HG02588 (cell line): ENCODE results near the gene CDCA7L.

ENCODE experiments used
- ATAC-seq: cut with Tn5 transposase; IDR thresholded peaks from one replicate; pipeline ENCODE4 v1.9.1; 2021; ENCODE audit warnings: mild to moderate bottlenecking, moderate library complexity; ENCODE audit not compliant: unreplicated experiment

The CDCA7L gene

DNA sequence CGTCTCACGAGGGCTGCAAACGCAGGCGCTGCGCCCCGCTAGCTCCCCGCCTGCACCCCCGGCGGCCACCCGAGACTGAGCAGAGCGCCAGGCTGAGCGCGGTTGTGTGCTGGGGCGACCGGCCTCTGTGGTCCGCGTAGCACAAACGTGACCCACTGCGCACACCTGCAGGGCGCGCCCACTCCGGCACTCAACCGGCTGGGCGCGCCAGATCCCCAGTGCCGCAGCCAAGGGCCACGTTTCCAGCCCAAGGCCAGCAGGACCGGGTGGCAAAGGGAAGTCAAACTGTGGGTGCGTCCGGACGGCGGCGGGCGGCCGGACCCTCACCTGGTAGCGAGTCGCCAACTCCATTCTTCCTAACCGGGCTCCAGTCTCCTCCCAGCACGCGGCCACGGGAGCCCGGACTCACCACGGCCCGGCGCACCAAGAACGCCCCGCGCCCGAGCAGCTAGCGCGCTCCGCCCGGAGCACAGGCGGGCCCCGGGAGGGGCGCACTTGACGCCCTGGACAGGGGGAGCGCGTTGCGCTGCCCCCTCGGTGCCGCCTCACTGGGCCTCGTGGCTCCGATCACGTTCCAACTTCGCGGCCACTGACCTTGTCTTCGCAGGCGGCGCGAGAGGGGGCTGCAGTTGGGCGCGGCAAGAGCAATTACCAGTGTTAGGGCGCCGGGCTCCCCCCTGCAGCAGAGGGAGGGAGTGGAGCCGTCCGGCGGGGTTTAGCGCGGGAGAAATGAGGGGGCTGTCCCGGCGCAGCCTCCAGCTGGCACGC, at the start of gene CDCA7L:
TSS of gene CDCA7L (minus strand) at position 446 of the 768 bp plus-strand sequence. CDS start at position 351, 95 bp downstream.
- ATAC-seq, result peak; percentile 87

DNA sequence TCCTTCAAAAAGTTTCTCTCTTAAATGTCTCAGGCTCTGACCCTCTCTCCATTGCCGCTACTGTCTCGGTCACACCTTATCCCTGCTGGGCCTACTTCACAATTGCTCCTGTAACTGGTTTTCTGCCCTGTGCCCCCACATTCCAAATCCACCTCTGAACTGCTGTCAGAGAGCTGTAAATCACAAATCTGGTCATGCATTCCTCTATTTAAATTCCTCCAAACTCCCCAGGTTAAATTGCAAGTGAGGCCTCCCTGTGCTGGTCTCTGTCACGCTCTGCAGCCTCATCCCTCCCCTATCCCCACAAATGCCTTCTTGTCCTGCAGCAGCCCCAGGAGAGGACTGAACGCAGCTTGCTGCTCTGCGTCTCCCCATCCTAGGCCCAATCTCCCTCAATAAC, 40.4 kb upstream of the CDCA7L start:
- no peak for ATAC-seq

GRCh38 chr7:21984042-21984441, 38.3 kb upstream of the CDCA7L start:
- no peak for ATAC-seq

GRCh38 chr7:21983056-21983455, 37.4 kb upstream of the CDCA7L start:
- no peak for ATAC-seq

DNA sequence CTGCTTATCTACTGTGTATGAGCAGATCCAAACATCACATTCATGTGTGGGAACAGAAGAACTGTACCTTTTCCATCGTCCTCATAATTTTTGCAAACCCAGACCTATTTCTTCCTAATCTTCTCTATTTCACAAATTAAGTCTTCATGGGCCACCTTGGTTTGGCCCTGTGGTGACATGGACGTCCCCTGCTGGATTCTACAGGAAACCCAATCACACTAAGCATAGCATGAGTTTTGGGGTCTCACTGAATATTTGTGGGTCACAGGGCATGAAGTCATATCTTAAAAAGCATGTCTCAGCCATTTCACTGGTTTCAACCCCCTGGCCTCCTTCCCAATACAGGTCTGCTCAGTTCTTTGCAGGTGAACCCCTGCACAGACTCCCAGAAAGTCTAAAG, 35.8 kb upstream of the CDCA7L start:
- no peak for ATAC-seq

- no peak for ATAC-seq
Measured at GRCh38 chr7:21980926-21981500, 35.3 kb upstream of the CDCA7L start.

- no peak for ATAC-seq
Measured at GRCh38 chr7:21972397-21972784, 26.7 kb upstream of the CDCA7L start.

DNA sequence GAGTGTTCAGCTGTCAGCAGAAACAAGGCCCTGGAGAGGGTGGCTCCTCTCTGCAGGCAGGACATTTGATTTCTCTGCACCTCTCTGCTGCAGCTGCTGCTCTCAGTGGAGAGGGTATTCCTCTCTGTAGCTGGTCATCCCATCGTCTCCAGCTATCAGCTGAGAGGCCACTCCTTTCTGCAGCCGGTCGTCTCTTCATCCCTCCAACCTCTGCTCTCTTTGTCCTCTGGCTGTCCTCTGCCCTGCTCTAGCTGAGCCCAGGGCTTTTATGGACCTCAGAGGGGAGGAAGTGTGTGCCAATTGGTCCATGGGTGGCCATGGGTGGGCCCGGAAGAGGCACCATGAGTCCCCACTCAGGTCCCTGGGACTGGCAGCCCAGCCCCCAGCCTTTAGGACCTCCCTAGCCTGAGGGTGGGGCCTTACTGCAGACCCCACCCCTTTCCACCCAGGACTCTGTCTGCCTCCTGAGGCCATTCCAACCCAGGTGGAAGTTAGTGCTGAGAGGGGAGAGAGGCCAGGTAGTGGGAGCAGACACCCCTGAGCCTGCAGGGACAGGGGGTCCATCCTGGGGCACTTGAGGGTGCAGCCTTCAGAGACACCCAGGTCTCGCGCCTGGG, 26.2 kb upstream of the CDCA7L start:
- no peak for ATAC-seq

DNA sequence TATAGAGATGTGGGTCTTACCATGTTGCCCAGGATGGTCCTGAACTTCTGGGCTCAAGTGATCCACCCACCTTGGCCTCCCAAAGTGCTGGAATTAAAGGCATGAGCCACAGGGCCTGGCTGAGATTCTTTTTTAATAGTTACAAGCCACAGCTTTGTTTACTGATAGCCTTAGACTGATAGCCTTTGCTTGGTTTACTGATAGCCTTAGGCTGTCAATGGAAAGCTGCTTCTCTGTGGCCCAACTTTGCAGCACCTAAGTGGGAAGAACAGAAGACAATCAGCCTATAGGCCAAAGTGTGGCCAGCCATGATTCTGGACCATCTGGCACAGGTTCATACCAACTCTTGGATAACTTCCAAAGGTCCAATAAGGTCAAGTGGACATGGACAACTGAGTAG, 24.1 kb upstream of the CDCA7L start:
- no peak for ATAC-seq

DNA sequence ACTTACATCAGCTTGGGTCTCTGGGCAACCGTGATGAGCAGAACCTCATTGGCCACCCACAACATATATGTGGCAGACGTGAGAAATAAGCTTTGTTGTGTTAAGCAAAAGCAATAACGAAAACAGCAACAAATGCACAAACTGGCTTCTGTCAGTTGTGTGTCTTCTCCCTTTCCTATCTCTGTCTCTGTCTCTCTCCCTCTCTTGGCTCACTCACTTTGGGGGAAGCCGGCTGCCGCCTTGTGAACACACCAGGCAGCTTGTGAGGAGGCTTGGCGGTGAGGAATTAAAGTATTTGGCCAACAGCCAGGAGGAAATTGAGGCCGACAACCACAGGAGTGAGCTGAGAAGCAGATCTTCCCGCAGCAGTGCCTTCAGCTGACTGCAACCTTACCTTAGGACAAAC, 21.9 kb upstream of the CDCA7L start:
- no peak for ATAC-seq

GRCh38 chr7:21966271-21966670, 20.6 kb upstream of the CDCA7L start:
- peak; percentile 80 for ATAC-seq

DNA sequence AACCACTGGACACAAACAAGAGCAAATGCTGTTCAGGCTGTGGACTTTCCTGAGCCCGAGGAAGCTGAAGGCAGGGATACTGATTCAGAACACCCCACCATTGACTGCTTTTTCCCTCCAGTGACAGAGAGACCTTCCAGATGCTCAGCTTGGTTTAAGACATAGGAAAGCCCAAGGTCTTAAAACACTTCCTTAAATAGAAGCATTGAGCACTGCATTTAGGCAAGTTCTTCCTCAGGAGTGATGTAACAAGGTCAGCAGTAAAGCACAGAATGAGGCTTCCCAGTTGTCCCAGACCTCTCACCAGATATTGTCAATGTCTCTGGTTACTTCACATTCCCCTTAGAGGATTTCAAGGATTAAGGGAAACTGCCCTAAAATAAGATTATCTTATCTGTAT, 19.6 kb upstream of the CDCA7L start:
- ATAC-seq, result no peak

GRCh38 chr7:21962677-21963076, 17.0 kb upstream of the CDCA7L start:
- no peak for ATAC-seq

- no peak for ATAC-seq
Measured at GRCh38 chr7:21960922-21961321, 15.2 kb upstream of the CDCA7L start.

DNA sequence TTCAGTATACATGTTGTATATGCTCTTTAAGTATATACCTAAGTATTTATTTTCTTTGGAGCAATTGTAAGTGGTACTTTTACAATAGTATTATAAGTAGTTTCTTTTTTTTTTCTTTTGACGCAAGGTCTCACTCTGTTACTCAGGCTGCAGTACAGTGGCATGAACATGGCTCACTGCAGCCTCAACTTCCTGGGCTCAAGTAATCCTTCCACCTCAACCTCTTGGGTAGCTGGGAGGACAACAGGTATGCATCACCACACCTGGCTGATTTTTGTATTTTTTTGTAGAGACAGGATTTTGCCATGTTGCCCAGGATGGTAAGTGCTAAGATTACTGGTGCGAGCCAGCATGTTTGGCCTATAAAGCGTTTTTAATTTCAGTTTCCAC, 13.7 kb upstream of the CDCA7L start:
- ATAC-seq, result no peak

DNA sequence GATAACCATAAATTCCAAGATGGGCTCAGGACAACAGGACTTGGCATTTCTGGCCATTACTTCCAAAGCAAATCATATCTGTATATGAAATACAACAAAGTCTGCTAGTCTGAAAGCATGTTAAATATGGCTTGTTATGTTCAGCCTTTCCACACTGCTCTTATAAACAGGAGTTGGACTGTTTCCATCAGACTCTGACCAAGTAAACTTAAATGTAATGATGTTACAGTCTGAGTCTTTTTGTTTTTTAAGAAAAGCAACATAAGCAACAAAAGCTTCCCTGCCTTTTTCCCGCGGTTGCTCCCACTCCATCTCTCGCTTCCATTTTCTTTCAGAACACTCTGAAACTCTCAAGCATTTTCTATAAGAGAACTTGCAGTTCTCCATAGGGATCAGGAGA, 8.1 kb upstream of the CDCA7L start:
- ATAC-seq, result no peak

DNA sequence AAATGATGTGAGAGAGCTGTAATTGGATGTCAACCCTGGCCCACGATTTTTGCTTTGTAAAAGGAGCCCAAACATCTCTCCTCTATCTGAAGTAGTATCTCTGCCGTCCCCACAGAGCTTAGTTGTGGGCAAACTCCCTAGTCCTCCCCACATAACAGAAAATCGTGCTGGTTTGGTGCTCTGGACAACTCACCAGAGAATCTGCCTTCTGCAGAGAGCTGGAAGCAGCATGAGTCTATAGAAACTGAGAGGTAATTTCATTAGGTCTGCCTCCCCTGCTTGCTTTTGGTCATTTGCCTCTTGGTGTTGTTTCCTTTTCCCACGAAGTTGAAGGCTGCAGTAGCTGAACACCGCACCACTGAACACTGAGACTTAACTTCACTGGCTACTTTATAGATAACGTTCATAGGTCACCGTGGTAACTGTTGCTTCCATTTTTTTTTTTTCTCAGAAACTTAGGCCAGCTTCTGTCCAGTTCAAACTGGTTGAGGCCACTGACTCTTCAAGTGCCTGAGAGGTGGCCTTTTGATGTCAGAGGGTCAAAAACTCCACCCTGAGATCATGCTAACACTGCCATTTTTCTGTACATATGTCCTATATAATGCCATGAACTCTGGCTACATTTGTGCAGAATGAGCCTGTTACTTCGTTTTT, 3.3 kb upstream of the CDCA7L start:
- no peak for ATAC-seq

DNA sequence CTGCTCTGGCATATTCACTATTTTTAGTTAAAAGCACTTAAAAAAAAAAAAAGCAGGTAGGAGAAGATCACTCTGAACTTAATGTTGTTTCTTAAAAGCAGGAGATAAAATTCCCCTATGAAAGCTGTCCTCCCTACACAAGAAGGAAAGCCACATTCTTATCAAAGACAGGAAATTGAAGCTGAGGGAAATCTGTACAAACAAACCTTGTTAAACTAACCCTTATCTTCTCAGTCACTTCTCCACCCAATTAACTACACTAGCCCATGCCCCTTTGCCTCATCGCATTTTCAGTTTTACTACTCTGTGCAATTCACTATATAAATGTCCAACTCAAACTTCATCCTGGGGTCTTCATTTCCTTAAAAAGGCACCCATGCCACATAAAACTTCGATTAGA, 2.7 kb upstream of the CDCA7L start:
- ATAC-seq, result no peak

GRCh38 chr7:21947946-21948345, 2.2 kb upstream of the CDCA7L start:
- ATAC-seq, result no peak

GRCh38 chr7:21947056-21947455, 1.4 kb upstream of the CDCA7L start:
- ATAC-seq, result no peak

DNA sequence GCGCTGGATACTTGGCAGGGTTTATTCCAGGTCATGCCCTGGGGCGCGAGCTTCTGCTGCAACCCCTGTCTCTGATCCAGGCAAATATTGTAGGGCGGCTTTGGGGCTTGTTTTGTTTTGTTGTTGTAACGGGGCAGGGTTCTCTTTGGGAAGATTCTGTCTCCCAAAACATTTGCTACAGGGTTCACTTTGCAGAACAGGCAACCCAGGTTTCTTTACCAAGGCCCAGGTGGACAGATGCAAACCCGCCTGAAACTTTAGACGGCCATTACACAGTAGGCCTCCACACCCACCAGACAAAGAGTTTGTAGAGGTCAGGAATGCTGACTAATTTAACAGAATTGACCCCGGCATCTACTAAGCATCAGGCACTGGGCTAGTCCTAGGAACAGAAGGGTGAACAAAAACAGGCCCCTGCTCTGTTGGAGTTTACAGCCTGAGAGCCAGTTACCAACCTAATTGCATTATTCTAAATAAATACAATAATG, 567 bp upstream of the CDCA7L start:
- ATAC-seq, result no peak
